Pons (tissue), 1 donor: Measurements from ENCODE around the gene CCZ1B.
"Not testable (repeated sequence)": the region's sequence is repeated elsewhere in the genome, so short reads cannot be mapped to it uniquely, and the experiment has no call there.

Source experiments
- DNase-seq: peaks from one replicate; pipeline ENCODE4 v3.0.0-alpha.2; 2016; ENCODE audit warnings: low spot score

CCZ1B gene

GRCh38 chr7:6831018-6831725 is 5.1 kb upstream of the CCZ1B start:
- DNase-seq = no peak

- DNase-seq = not testable (repeated sequence)
Observed at GRCh38 chr7:6830026-6830425, 4.0 kb upstream of the CCZ1B start.

- not testable (repeated sequence) for DNase-seq
Observed at GRCh38 chr7:6829616-6830015, 3.5 kb upstream of the CCZ1B start.

GRCh38 chr7:6827180-6827579 is 1.1 kb upstream of the CCZ1B start:
- DNase-seq = peak; percentile 25

- not testable (repeated sequence) for DNase-seq
Observed at GRCh38 chr7:6825236-6826125, 594 bp downstream of the CCZ1B start.

- not testable (repeated sequence) for DNase-seq
Observed at GRCh38 chr7:6821622-6822021, 4.5 kb downstream of the CCZ1B start.

- DNase-seq = not testable (repeated sequence)
Observed at GRCh38 chr7:6815470-6815869, 10.6 kb downstream of the CCZ1B start.

- not testable (repeated sequence) for DNase-seq
Observed at GRCh38 chr7:6813011-6813410, 13.1 kb downstream of the CCZ1B start.

GRCh38 chr7:6807959-6808358 is 18.1 kb downstream of the CCZ1B start:
- DNase-seq = not testable (repeated sequence)

- DNase-seq = not testable (repeated sequence)
Observed at GRCh38 chr7:6807393-6807918, 18.6 kb downstream of the CCZ1B start.

GRCh38 chr7:6800331-6800730 is 25.7 kb downstream of the CCZ1B start:
- DNase-seq = not testable (repeated sequence)

GRCh38 chr7:6799887-6800286 is 26.2 kb downstream of the CCZ1B start:
- DNase-seq = not testable (repeated sequence)

GRCh38 chr7:6798047-6798446 is 28.0 kb downstream of the CCZ1B start:
- not testable (repeated sequence) for DNase-seq

- DNase-seq = not testable (repeated sequence)
Observed at GRCh38 chr7:6797218-6797617, 28.9 kb downstream of the CCZ1B start.

- DNase-seq = not testable (repeated sequence)
Observed at GRCh38 chr7:6794276-6794675, 31.8 kb downstream of the CCZ1B start.

GRCh38 chr7:6792113-6792872 is 33.8 kb downstream of the CCZ1B start:
- not testable (repeated sequence) for DNase-seq

GRCh38 chr7:6789353-6789752 is 36.7 kb downstream of the CCZ1B start:
- DNase-seq = not testable (repeated sequence)

GRCh38 chr7:6781581-6781980 is 44.5 kb downstream of the CCZ1B start:
- not testable (repeated sequence) for DNase-seq

- DNase-seq = not testable (repeated sequence)
Observed at GRCh38 chr7:6761186-6761585, 64.9 kb downstream of the CCZ1B start.

GRCh38 chr7:6753964-6754363 is 72.1 kb downstream of the CCZ1B start, which contains the start of gene RSPH10B2:
Gene RSPH10B2 (plus strand): TSS chr7:6754103. CDS start chr7:6757678, 3,575 bp downstream.
- DNase-seq = not testable (repeated sequence)

GRCh38 chr7:6750173-6750572 is 75.9 kb downstream of the CCZ1B start:
- DNase-seq = not testable (repeated sequence)

- DNase-seq = not testable (repeated sequence)
Observed at GRCh38 chr7:6749335-6749734, 76.7 kb downstream of the CCZ1B start.
